Gastrocnemius medialis (tissue), 4 donors: ENCODE measurements around the gene APOL2.
"Not testable (repeated sequence)": the region's sequence is repeated elsewhere in the genome, so short reads cannot be mapped to it uniquely, and the experiment has no call there.

ENCODE experiments used
- POLR2A ChIP-seq, 2 donors: fragments of 450-650 bp; IDR thresholded peaks; one replicate each; pipeline ENCODE4 v1.6.1; 2017; ENCODE audit warnings: antibody characterized with exemption in 2 of 2, mild to moderate bottlenecking in 2 of 2, moderate library complexity in 2 of 2
- TF ChIP-seq, protein P1 (sequence below), 5 experiments: fragments of 450-650 bp in 3 of 5; fragments of 200-600 bp in 2 of 5; sonication (generic) in 2 of 5; IDR thresholded peaks in 4 of 5; conservative IDR thresholded peaks in 1 of 5; 1 replicate in 4 of 5; 2 replicates in 1 of 5; pipeline ENCODE4 v1.5.1; 2016 to 2019; ENCODE audit warnings: antibody characterized with exemption in 5 of 5, mild to moderate bottlenecking in 3 of 5, moderate library complexity in 3 of 5

DNA sequence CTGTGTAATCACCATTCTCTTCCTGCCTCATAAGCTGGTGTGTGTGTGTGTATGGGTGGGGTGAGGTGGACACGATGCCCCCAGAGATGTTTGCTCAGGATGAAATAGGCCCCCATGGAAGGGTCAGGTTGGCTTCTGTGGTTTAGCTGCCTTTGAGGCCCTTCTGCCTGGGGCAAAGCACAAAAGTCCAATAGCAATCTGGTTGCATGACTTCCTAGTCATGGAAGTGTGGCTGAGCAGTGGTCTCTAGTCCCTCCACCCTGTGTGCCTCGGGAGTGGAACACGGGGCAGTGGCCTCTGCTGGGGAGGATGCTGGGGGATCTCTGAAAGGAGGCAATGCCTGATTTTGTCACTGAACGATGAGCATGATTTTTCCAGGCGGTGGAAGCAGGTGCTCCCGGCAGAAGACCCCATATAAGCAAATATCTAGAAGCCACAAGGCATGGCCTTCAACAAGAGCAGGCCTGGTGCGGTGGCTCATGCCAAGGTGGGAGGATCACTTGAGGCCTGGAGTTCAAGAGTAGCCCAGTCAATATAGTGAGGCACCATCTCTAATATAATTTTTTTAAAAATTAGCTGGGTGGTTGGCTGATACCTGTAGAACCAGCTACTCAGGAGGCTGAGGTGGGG lies 12.8 kb upstream of the APOL2 start:
- TF ChIP-seq, protein P1, sequence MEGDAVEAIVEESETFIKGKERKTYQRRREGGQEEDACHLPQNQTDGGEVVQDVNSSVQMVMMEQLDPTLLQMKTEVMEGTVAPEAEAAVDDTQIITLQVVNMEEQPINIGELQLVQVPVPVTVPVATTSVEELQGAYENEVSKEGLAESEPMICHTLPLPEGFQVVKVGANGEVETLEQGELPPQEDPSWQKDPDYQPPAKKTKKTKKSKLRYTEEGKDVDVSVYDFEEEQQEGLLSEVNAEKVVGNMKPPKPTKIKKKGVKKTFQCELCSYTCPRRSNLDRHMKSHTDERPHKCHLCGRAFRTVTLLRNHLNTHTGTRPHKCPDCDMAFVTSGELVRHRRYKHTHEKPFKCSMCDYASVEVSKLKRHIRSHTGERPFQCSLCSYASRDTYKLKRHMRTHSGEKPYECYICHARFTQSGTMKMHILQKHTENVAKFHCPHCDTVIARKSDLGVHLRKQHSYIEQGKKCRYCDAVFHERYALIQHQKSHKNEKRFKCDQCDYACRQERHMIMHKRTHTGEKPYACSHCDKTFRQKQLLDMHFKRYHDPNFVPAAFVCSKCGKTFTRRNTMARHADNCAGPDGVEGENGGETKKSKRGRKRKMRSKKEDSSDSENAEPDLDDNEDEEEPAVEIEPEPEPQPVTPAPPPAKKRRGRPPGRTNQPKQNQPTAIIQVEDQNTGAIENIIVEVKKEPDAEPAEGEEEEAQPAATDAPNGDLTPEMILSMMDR (IDR thresholded peaks at IDR 0.05 in 4 of 5, conservative IDR thresholded peaks at IDR 0.05 in 1 of 5) = not testable (repeated sequence)
- not testable (repeated sequence) for TF ChIP-seq POLR2A (IDR thresholded peaks at IDR 0.05)
